PC-9 (cell line): Measurements from ENCODE around the gene CCDC9B.

Source experiments
- CTCF ChIP-seq: fragments of 200-600 bp; sonication (generic); conservative IDR thresholded peaks from 2 replicates; pipeline ENCODE4 v1.6.1; 2017; ENCODE audit warnings: mixed run types, antibody characterized with exemption, mild to moderate bottlenecking, moderate library complexity
- EZH2 ChIP-seq: fragments of 200-600 bp; sonication (generic); IDR thresholded peaks from 2 replicates; pipeline ENCODE4 v1.8.0; 2017; ENCODE audit warnings: antibody characterized with exemption, low read depth

- TF ChIP-seq CTCF (no peak), EZH2 (no peak)
Measured at GRCh38 chr15:40364251-40364650, 23.5 kb upstream of the CCDC9B start.
